ENCODE results near the gene MOV10.

- TF ChIP-seq CTCF (IDR thresholded peaks at IDR 0.05; ENCODE audit: low read length) (no peak), EZH2 (optimal IDR thresholded peaks at IDR 0.05; ENCODE audit: low read depth, low read length) (no peak)
Measured at GRCh38 chr1:112696578-112697314, 22.3 kb downstream of the MOV10 start.
